HEK293 (cell line): ENCODE results near the gene MFAP5.

Experiments used
- CTCF ChIA-PET: fragments of 350-600 bp; formaldehyde crosslinking; extraction: SDS; loops from one replicate; lab custom pipeline; 2021; ENCODE audit warnings: antibody characterized with exemption; lab: Yijun Ruan, JAX
- POLR2A ChIA-PET: fragments of 300-600 bp; formaldehyde crosslinking; extraction: SDS; loops from one replicate; lab custom pipeline; 2020; ENCODE audit warnings: antibody characterized with exemption, inconsistent platforms; lab: Yijun Ruan, JAX
- H3K27ac ChIP-seq: fragments of 200-500 bp; sonication (Bioruptor generic); 2 replicates; pipeline ENCODE4 v1.5.1; 2014; ENCODE audit warnings: low read depth, low read length, control low read depth, inconsistent platforms; ENCODE audit errors: extremely low read depth
- H3K36me3 ChIP-seq, 2 experiments: fragments of 200-500 bp in 1 of 2; sonication (Bioruptor generic) in 1 of 2; 1 replicate in 1 of 2; 2 replicates in 1 of 2; pipeline ENCODE4 v1.5.1; 2014 to 2017; ENCODE audit warnings: inconsistent platforms in 2 of 2, low read length in 2 of 2; ENCODE audit not compliant: control insufficient read depth in 2 of 2, insufficient read depth in 1 of 2
- H3K4me1 ChIP-seq: fragments of 200-500 bp; sonication (Bioruptor generic); 2 replicates; pipeline ENCODE4 v1.5.1; 2014; ENCODE audit warnings: mild to moderate bottlenecking, low read length, inconsistent platforms; ENCODE audit not compliant: control insufficient read depth, insufficient read depth
- H3K4me3 ChIP-seq: 2 replicates; pipeline ENCODE4 v1.5.1; 2011; ENCODE audit warnings: low read depth, mild to moderate bottlenecking, control low read depth, low read length, moderate library complexity
- H3K9me3 ChIP-seq: fragments of 200-500 bp; sonication (Bioruptor generic); 2 replicates; pipeline ENCODE4 v1.5.1; 2014; ENCODE audit warnings: low read depth, low read length, inconsistent platforms; ENCODE audit not compliant: control insufficient read depth, insufficient read depth
- HOXA7 ChIP-seq: sonication (generic); formaldehyde crosslinking; IDR thresholded peaks from 2 replicates; pipeline ENCODE4 v1.8.1; 2022; ENCODE audit warnings: missing genetic modification reagents, borderline replicate concordance
- KLF17 ChIP-seq: fragments of 450-650 bp; formaldehyde crosslinking; IDR thresholded peaks from 2 replicates; pipeline ENCODE4 v1.5.1; 2016; ENCODE audit warnings: missing biosample characterization, missing genetic modification characterization
- PRDM2 ChIP-seq: fragments of 450-650 bp; formaldehyde crosslinking; IDR thresholded peaks from 2 replicates; pipeline ENCODE4 v1.5.1; 2016; ENCODE audit warnings: missing biosample characterization, missing genetic modification characterization, borderline replicate concordance
- ZBTB1 ChIP-seq: fragments of 450-650 bp; formaldehyde crosslinking; IDR thresholded peaks from 2 replicates; pipeline ENCODE4 v1.5.1; 2016; ENCODE audit warnings: missing biosample characterization, missing genetic modification characterization
- ZBTB49 ChIP-seq: fragments of 450-650 bp; formaldehyde crosslinking; IDR thresholded peaks from 2 replicates; pipeline ENCODE4 v1.5.1; 2016; ENCODE audit warnings: missing biosample characterization, missing genetic modification characterization, low read depth
- ZBTB6 ChIP-seq: fragments of 450-650 bp; formaldehyde crosslinking; IDR thresholded peaks from 2 replicates; pipeline ENCODE4 v1.5.1; 2017; ENCODE audit warnings: missing biosample characterization, missing genetic modification characterization
- ZNF148 ChIP-seq: fragments of 450-650 bp; formaldehyde crosslinking; IDR thresholded peaks from 2 replicates; pipeline ENCODE4 v1.5.0; 2017; ENCODE audit warnings: missing biosample characterization, missing genetic modification characterization, borderline replicate concordance
- ZNF18 ChIP-seq: fragments of 450-650 bp; formaldehyde crosslinking; IDR thresholded peaks from 2 replicates; pipeline ENCODE4 v1.5.1; 2016; ENCODE audit warnings: missing biosample characterization, missing genetic modification characterization
- ZNF202 ChIP-seq: fragments of 450-650 bp; formaldehyde crosslinking; IDR thresholded peaks from 2 replicates; pipeline ENCODE4 v1.5.1; 2016; ENCODE audit warnings: missing biosample characterization, missing genetic modification characterization, borderline replicate concordance
- ZNF280C ChIP-seq: fragments of 450-650 bp; formaldehyde crosslinking; IDR thresholded peaks from 2 replicates; pipeline ENCODE4 v1.5.1; 2016; ENCODE audit warnings: missing biosample characterization, missing genetic modification characterization
- ZNF596 ChIP-seq: fragments of 450-650 bp; IDR thresholded peaks from 2 replicates; pipeline ENCODE4 v1.5.0; 2018; ENCODE audit warnings: missing biosample characterization, mild to moderate bottlenecking, missing genetic modification characterization, moderate library complexity
- ZNF621 ChIP-seq: fragments of 450-650 bp; formaldehyde crosslinking; IDR thresholded peaks from 2 replicates; pipeline ENCODE4 v1.5.1; 2017; ENCODE audit warnings: missing biosample characterization, missing genetic modification characterization
- ZNF664 ChIP-seq: fragments of 450-650 bp; formaldehyde crosslinking; IDR thresholded peaks from 2 replicates; pipeline ENCODE4 v1.5.1; 2016; ENCODE audit warnings: missing biosample characterization, missing genetic modification characterization
- ZNF707 ChIP-seq: fragments of 450-650 bp; formaldehyde crosslinking; IDR thresholded peaks from 2 replicates; pipeline ENCODE4 v1.5.1; 2016; ENCODE audit warnings: missing biosample characterization, missing genetic modification characterization

Gene MFAP5

GRCh38 chr12:8606890-8607289, 55.7 kb downstream of the MFAP5 start (continued):
- TF ChIP-seq PRDM2 (tag by site-specific recombination): no peak
- no peak for TF ChIP-seq ZNF280C (tag by site-specific recombination)
- TF ChIP-seq ZNF664 (tag by site-specific recombination): no peak
- TF ChIP-seq ZNF707 (tag by site-specific recombination): no peak
- TF ChIP-seq ZNF202 (tag by site-specific recombination): no peak
- no peak for TF ChIP-seq ZBTB1 (tag by site-specific recombination)
- no peak for TF ChIP-seq ZNF18 (tag by site-specific recombination)
- TF ChIP-seq KLF17 (tag by site-specific recombination): no peak
- no peak for TF ChIP-seq ZNF621 (tag by site-specific recombination)

- CTCF ChIA-PET: no interaction called here
- Histone ChIP-seq H3K4me1 (no peaks in the 10 kb centered on the region), H3K9me3 (no peaks in the 10 kb centered on the region), H3K4me3 (no peak overlapping the region), H3K27ac (no peak overlapping the region), H3K36me3 (no peaks in the 10 kb centered on the region)
- POLR2A ChIA-PET: no interaction called here
- TF ChIP-seq ZNF148 (tag by site-specific recombination) (no peak), ZNF596 (tag by site-specific recombination) (no peak), ZNF280C (tag by site-specific recombination) (no peak), HOXA7 (CRISPR knock-in tag) (no peak), ZBTB6 (tag by site-specific recombination) (no peak), ZBTB49 (no peak)
These were observed 57.6 kb downstream of the MFAP5 start for GRCh38 chr12:8605057-8605456.
